HUES6 (cell line): ENCODE measurements around the gene SMCR8.
"Not testable (repeated sequence)": the region's sequence is repeated elsewhere in the genome, so short reads cannot be mapped to it uniquely, and the experiment has no call there.

Source experiments
- H3K27ac ChIP-seq: 2 replicates; pipeline ENCODE4 v1.7.0; 2013; ENCODE audit warnings: low read depth, mild to moderate bottlenecking, low read length, inconsistent platforms
- H3K27me3 ChIP-seq: 2 replicates; pipeline ENCODE4 v1.6.1; 2013; ENCODE audit warnings: low read length; ENCODE audit not compliant: control insufficient read depth, insufficient read depth
- H3K36me3 ChIP-seq: 2 replicates; pipeline ENCODE4 v1.6.1; 2013; ENCODE audit warnings: low read length; ENCODE audit not compliant: control insufficient read depth, insufficient read depth
- H3K4me1 ChIP-seq: 2 replicates; pipeline ENCODE4 v1.6.1; 2013; ENCODE audit warnings: low read length; ENCODE audit not compliant: control insufficient read depth, insufficient read depth
- H3K4me3 ChIP-seq: 2 replicates; pipeline ENCODE4 v1.5.1; 2013; ENCODE audit warnings: low read depth, low read length
- H3K9ac ChIP-seq: one replicate; pipeline ENCODE4 v1.6.1; 2013; ENCODE audit warnings: mild to moderate bottlenecking, low read length
- H3K9me3 ChIP-seq: 2 replicates; pipeline ENCODE4 v1.6.1; 2013; ENCODE audit warnings: low read depth, low read length; ENCODE audit not compliant: control insufficient read depth, insufficient read depth

SMCR8 gene

DNA sequence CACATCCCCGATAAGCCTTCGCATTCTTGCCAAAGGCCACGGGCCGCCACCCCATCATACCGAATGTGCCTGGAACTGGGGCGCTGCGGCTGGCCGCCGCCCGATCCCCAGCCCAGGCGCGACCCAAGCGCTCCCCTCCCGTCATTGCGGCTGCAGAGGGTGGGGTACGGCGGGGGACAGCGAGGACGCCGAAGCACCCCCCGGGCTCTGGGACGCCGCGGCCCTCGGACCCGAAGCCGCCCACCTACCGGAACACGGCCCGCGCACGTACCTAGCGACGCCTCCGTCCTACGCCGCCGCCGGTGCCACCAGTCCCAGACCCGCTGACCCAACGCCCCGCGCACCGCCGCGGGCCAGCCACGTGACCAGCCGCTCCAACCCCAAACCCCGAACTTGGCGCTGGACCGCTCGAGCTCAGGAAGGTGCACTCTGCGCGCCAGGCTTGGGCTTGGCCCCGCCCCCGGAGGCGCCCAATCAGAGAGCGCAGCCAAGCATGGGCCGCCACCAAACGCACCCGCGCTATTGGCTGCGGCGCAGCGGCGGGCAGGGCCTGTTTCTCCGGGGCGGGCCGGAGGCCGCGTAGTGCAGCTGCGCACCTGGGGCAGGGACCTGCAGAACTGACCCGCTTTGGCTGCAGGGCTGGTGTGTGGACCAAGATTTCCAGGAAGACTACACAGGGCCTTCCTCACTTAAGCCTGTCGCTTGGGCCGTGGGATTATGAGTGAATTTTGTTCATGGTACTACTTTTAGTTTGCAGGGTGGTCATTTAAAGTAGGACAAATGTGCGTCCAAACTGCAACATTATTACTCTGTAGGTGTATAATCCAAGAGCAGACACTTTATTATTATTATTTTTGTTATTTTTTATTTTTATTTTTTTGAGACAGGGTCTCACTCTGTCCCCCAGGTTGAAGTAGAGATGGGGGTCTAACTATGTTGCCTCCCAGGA, 48.3 kb downstream of the SMCR8 start, which contains the start of gene SHMT1:
TSS of gene SHMT1 (minus strand) at position 450 of the 949 bp plus-strand sequence. CDS start 7,569 bp downstream, outside the sequence.
- Histone ChIP-seq H3K4me3 (peak within 1 kb of the TSS; percentile 97), H3K4me1 (peaks cover 3% of the 10 kb centered on the region; the same call in 1 of the 2 replicates), H3K9me3 (no peaks in the 10 kb centered on the region), H3K9ac (peak within 1 kb of the TSS; percentile 84), H3K36me3 (peaks cover 18% of the 10 kb centered on the region), H3K27me3 (no peaks in the 10 kb centered on the region), H3K27ac (peak within 1 kb of the TSS; percentile 85; the same call in 1 of the 2 replicates)

DNA sequence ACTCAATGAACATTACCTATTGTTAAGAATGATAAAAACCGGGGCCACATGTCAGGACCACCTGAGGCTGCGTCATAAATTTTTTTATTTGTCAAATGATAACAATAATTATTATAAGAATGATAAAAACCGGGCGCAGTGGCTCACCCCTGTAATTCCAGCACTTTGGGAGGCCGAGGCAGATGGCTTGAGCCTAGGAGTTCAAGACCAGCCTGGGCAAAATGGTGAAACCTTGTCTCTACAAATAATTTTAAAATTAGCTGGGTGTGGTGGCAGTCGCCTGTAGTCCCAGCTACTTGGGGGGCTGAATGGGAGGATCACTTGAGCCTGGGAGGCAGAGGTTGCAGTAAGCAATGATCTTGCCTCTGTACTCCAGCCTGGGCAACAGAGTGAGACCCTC, 49.1 kb downstream of the SMCR8 start:
- no peak overlapping the region for H3K9ac ChIP-seq
- H3K27me3 ChIP-seq, result no peaks in the 10 kb centered on the region
- H3K4me3 ChIP-seq, result no peak overlapping the region
- H3K4me1 ChIP-seq, result peaks cover 3% of the 10 kb centered on the region; the same call in 1 of the 2 replicates
- peaks cover 10% of the 10 kb centered on the region for H3K36me3 ChIP-seq
- no peak overlapping the region for H3K27ac ChIP-seq
- H3K9me3 ChIP-seq, result no peaks in the 10 kb centered on the region

DNA sequence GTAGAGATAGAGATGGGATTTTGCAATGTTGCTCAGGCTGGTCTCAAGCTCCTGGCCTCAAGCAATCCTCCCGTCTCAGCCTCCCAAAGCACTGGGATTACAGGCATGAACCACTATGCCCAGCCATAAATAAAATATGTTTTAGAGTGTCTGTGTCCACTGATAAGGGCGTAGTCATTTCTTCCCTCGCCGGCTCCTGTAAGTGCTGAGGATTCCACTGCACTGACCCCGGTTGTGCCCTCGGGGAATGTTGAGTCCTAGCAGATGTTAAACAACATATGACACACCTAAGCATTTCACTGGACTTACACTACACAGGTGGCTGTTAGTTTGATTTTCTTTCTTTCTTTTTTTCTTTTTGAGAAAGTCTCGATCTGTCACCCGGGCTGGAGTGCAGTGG, 53.9 kb downstream of the SMCR8 start:
- Histone ChIP-seq H3K27ac (no peak overlapping the region), H3K27me3 (no peaks in the 10 kb centered on the region), H3K4me3 (no peak overlapping the region), H3K9me3 (no peaks in the 10 kb centered on the region), H3K4me1 (no peaks in the 10 kb centered on the region), H3K36me3 (no peaks in the 10 kb centered on the region), H3K9ac (no peak overlapping the region)

DNA sequence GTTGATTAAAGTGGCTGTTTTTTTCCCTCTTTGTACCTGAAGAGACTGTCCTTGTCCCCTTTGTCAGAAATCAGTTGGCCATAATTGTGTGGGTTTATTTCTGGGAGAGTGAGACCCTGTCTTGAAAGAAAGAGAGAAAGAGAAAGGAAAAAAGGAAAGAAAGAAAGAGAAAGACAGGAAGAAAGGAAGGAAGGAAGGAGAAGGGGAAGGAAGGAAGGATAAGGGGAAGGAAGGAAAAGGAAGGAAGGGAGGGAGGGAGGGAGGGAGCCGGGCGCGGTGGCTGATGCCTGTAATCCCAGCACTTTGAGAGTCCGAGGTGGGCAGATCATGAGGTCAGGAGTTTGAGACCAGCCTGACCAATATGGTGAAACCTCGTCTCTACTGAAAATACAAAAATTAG, 55.7 kb downstream of the SMCR8 start:
- no peaks in the 10 kb centered on the region for H3K4me1 ChIP-seq
- no peak overlapping the region for H3K9ac ChIP-seq
- H3K27me3 ChIP-seq, result no peaks in the 10 kb centered on the region
- H3K9me3 ChIP-seq, result peaks cover 8% of the 10 kb centered on the region
- no peak overlapping the region for H3K27ac ChIP-seq
- no peaks in the 10 kb centered on the region for H3K36me3 ChIP-seq
- no peak overlapping the region for H3K4me3 ChIP-seq

DNA sequence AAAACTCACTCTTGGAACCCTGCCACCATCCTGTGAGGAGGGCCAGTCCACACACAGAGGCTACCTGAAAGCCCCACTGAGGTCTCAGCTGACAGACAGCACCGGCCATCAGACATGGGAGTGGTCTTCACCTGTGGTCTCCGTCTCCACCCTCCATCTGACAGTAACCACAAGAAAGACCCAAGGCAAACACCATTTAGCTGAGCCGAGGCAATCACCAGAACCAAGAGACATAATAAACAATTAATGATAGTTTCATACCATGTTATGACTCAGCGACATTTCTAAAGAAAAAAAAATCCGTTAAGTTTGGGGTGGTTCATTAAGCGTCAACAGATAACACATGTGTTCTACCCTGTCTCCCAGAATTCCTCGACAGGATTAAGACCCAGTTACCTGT, 56.4 kb downstream of the SMCR8 start:
- no peaks in the 10 kb centered on the region for H3K36me3 ChIP-seq
- H3K27ac ChIP-seq, result no peak overlapping the region
- H3K4me1 ChIP-seq, result no peaks in the 10 kb centered on the region
- no peaks in the 10 kb centered on the region for H3K27me3 ChIP-seq
- peaks cover 8% of the 10 kb centered on the region for H3K9me3 ChIP-seq
- no peak overlapping the region for H3K4me3 ChIP-seq
- no peak overlapping the region for H3K9ac ChIP-seq

DNA sequence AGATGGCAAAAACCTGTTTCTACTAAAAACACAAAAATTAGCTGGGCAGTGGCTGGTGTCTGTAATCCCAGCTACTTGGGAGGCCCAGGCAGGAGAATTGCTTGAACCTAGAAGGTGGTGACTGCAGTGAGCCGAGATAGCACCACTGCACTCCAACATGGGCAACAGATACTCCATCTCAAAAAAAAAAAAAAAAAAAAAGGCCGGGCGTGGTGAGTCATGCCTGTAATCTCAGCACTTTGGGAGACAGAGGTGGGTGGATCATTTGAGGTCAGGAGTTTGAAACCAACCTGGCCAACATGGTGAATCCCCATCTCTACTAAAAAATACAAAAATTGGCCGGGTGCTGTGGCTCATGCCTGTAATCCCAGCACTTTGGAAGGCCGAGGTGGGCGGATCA, 58.1 kb downstream of the SMCR8 start:
- not testable (repeated sequence) for H3K36me3 ChIP-seq, H3K27me3 ChIP-seq, H3K4me3 ChIP-seq, H3K9ac ChIP-seq, H3K9me3 ChIP-seq, H3K27ac ChIP-seq, H3K4me1 ChIP-seq

DNA sequence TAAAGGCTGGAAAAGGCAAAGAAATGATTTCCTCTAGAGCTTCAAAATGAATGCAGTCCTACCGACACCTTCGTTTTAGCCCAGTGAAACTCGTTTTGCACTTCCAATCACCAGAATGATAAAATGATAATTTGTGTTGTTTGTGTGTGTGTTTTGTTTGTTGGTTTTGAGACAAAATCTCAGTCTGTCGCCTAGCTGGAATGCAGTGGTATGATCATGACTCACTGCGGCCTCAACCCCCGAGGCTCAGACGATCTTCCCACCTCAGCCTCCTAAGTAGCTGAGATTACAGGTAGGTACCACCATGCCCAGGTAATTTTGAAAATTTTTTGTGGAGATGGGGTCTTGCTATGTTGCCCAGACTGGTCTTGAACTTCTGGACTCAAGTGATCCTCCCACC, 59.1 kb downstream of the SMCR8 start:
- H3K27me3 ChIP-seq, result no peaks in the 10 kb centered on the region
- H3K27ac ChIP-seq, result no peak overlapping the region
- H3K4me3 ChIP-seq, result no peak overlapping the region
- peaks cover 8% of the 10 kb centered on the region for H3K9me3 ChIP-seq
- H3K36me3 ChIP-seq, result no peaks in the 10 kb centered on the region
- no peaks in the 10 kb centered on the region for H3K4me1 ChIP-seq
- H3K9ac ChIP-seq, result no peak overlapping the region
